SK-N-SH (cell line): ENCODE data around the gene PRDM15.

Experiments
- CTCF ChIP-seq: fragments of 200-600 bp; sonication (generic); IDR thresholded peaks from 2 replicates; pipeline ENCODE4 v1.6.1; 2017; ENCODE audit warnings: antibody characterized with exemption, mild to moderate bottlenecking, moderate library complexity
- EP300 ChIP-seq, 2 experiments: IDR thresholded peaks; 2 replicates each; pipeline versions ENCODE4 v1.4.0 to v1.6.1; 2012; ENCODE audit warnings: borderline replicate concordance in 1 of 2, low read depth in 1 of 2, low read length in 1 of 2
- GABPA ChIP-seq: IDR thresholded peaks from 2 replicates; pipeline ENCODE4 v1.4.0; 2012; ENCODE audit warnings: low read depth, mild to moderate bottlenecking
- JUND ChIP-seq: IDR thresholded peaks from 2 replicates; pipeline ENCODE4 v1.4.0; 2012
- MEF2A ChIP-seq: IDR thresholded peaks from 2 replicates; pipeline ENCODE4 v1.4.0; 2012; ENCODE audit warnings: low read depth, borderline replicate concordance
- NRF1 ChIP-seq: IDR thresholded peaks from 2 replicates; pipeline ENCODE4 v1.6.1; 2012; ENCODE audit warnings: low read depth, mild to moderate bottlenecking, low read length
- POLR2AphosphoS5 ChIP-seq: IDR thresholded peaks from 2 replicates; pipeline ENCODE4 v1.6.1; 2012; ENCODE audit warnings: low read depth, low read length
- RAD21 ChIP-seq: IDR thresholded peaks from 2 replicates; pipeline ENCODE4 v1.6.1; 2012; ENCODE audit warnings: mild to moderate bottlenecking, low read length
- REST ChIP-seq: IDR thresholded peaks from 2 replicates; pipeline ENCODE4 v1.6.1; 2012; ENCODE audit warnings: mild to moderate bottlenecking, low read depth, low read length, moderate library complexity
- YY1 ChIP-seq: IDR thresholded peaks from 2 replicates; pipeline ENCODE4 v1.4.0; 2012; ENCODE audit warnings: low read depth, mild to moderate bottlenecking

GRCh38 chr21:41852929-41853320, 26.2 kb downstream of the PRDM15 start:
- TF ChIP-seq GABPA (no peak), NRF1 (no peak), JUND (no peak), REST (no peak), EP300 (IDR thresholded peaks at IDR 0.05; ENCODE audit: borderline replicate concordance in 1 of 2, low read depth in 1 of 2, low read length in 1 of 2) (no peak), MEF2A (no peak), RAD21 (no peak), YY1 (no peak), POLR2AphosphoS5 (no peak), CTCF (no peak)
